Esophagus muscularis mucosa (tissue), 4 donors: ENCODE results near the gene HOOK1. TPM values are rescaled to one million over a fixed set of nuclear protein-coding genes. Genes with fewer than 3 reads are reported as not detected.
"Not testable (repeated sequence)": the region's sequence is repeated elsewhere in the genome, so short reads cannot be mapped to it uniquely, and the experiment has no call there.

Experiments used
- DNase-seq: peaks from one replicate; pipeline ENCODE4 v3.0.0-alpha.2; 2017; ENCODE audit errors: extremely low spot score
- H3K27ac ChIP-seq, 4 donors: fragments of 200-600 bp; sonication (generic); replicated peaks in 1 of 4; 1 replicate in 3 of 4; 2 replicates in 1 of 4; pipeline ENCODE4 v1.5.1; 2016 to 2019; ENCODE audit warnings: mild to moderate bottlenecking in 1 of 4
- H3K27me3 ChIP-seq, 4 donors: fragments of 200-600 bp; sonication (generic); one replicate each; pipeline versions ENCODE4 v1.5.1 to v1.6.0; 2016 to 2019
- H3K36me3 ChIP-seq, 4 donors: fragments of 200-600 bp; sonication (generic); one replicate each; pipeline ENCODE4 v1.5.1; 2016 to 2019
- H3K4me1 ChIP-seq, 4 donors: fragments of 200-600 bp; sonication (generic); one replicate each; pipeline ENCODE4 v1.5.1; 2016 to 2019
- H3K4me3 ChIP-seq, 4 donors: fragments of 200-600 bp; sonication (generic); 1 replicate in 2 of 4; 2 replicates in 2 of 4; pipeline ENCODE4 v1.5.1; 2016 to 2019; ENCODE audit warnings: mild to moderate bottlenecking in 4 of 4, moderate library complexity in 1 of 4
- H3K9me3 ChIP-seq, 4 donors: fragments of 200-600 bp; sonication (generic); 1 replicate in 3 of 4; 2 replicates in 1 of 4; pipeline ENCODE4 v1.5.1; 2016 to 2019
- EP300 ChIP-seq: sonication (generic); formaldehyde crosslinking; IDR thresholded peaks from one replicate; pipeline ENCODE4 v1.6.1; 2017; ENCODE audit warnings: antibody characterized with exemption
- POLR2A ChIP-seq: fragments of 450-650 bp; IDR thresholded peaks from one replicate; pipeline ENCODE4 v1.6.1; 2017; ENCODE audit warnings: antibody characterized with exemption, moderate library complexity, mild to moderate bottlenecking, low read depth
- POLR2AphosphoS5 ChIP-seq, 2 donors: sonication (generic); formaldehyde crosslinking; IDR thresholded peaks; one replicate each; pipeline ENCODE4 v1.6.1; 2017; ENCODE audit warnings: antibody characterized with exemption in 2 of 2
- WGBS: methylation state at CpG from one replicate; pipeline ENCODE4 v1.1.5; 2018; 5-methylcytosine and 5-hydroxymethylcytosine counted together
- intact Hi-C: fragments of 100-400 bp; cut with DNase I; formaldehyde crosslinking; loops from one replicate; pipeline ENCODE4 v1.15.1; 2023
- total RNA-seq, 4 donors: library from RNA; depleted of rRNA; stranded (reverse); fragments of >200 nt; gene quantifications; one replicate each; pipeline versions ENCODE4 v1.1.0 to v1.2.1, GENCODE V29; 2016
- TF ChIP-seq, protein P1 (sequence below), 3 experiments: fragments of 200-600 bp in 2 of 3; fragments of 450-650 bp in 1 of 3; sonication (generic) in 2 of 3; IDR thresholded peaks; one replicate each; pipeline ENCODE4 v1.5.1; 2017 to 2019; ENCODE audit warnings: antibody characterized with exemption in 3 of 3, mild to moderate bottlenecking in 2 of 3, moderate library complexity in 1 of 3

The HOOK1 gene
- total RNA-seq, 4 donors from 2014 or later, result under 0.01 to 0.33 (median 0.15) TPM

DNA sequence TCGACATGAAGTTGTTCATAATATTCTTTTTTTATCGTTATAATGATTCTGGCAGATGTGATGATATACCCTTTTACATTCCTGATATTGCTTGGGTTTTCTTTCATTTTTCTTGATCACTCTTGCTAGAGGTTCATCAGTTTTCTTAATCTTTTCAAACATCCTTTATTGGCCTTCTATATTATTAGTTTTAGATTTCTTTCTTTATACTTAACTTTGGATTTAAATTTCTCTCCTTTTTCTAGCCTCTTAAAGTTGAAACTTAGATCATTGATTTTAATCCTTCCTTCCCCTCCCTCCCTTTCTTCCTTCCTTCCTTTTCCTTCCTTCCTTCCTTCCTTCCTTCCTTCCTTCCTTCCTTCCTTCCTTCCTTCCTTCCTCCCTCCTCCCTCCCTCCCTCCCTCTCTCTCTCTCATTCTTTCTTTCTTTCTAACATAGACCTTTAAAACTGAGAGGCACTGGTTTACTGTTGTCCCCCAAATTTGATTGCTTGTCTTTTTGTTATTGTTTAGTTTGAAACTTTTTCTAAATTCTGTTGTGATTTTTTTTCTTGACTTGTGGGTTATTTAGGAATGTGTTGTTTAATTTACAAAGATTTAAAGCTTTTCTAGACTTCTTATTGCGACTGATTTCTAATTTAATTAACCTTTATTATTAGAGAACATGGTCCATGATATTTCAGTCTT lies 31.6 kb downstream of the HOOK1 start:
- WGBS, result 91% methylated on average over 3 of the region's 3 CpGs
- DNase-seq, result no peak
- no peaks in the 10 kb centered on the region for H3K27me3 ChIP-seq

DNA sequence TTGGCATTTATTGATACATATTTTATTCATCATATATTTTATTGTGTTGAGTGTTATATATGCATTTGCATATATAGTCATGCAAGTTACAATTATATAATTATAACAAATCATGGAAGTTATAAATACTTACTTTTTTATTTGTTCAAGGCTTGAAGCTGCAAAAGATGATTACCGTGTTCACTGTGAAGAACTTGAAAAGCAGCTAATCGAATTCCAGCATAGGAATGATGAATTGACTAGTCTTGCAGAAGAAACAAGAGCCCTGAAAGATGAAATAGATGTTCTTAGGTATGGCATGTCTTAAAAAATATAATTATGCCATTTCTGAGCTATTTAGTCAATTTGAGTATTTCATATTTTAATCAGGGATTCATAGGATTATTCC lies 32.1 kb downstream of the HOOK1 start:
- Histone ChIP-seq H3K9me3 (no peaks in the 10 kb centered on the region), H3K4me3 (no peak overlapping the region), H3K4me1 (no peaks in the 10 kb centered on the region), H3K27me3 (no peaks in the 10 kb centered on the region), H3K36me3 (no peaks in the 10 kb centered on the region), H3K27ac (no peak overlapping the region)
- DNase-seq, result no peak
- intact Hi-C loops, result no loop called here
- TF ChIP-seq POLR2A (no peak), EP300 (no peak), POLR2AphosphoS5 (IDR thresholded peaks at IDR 0.05) (no peak)
- TF ChIP-seq, protein P1, sequence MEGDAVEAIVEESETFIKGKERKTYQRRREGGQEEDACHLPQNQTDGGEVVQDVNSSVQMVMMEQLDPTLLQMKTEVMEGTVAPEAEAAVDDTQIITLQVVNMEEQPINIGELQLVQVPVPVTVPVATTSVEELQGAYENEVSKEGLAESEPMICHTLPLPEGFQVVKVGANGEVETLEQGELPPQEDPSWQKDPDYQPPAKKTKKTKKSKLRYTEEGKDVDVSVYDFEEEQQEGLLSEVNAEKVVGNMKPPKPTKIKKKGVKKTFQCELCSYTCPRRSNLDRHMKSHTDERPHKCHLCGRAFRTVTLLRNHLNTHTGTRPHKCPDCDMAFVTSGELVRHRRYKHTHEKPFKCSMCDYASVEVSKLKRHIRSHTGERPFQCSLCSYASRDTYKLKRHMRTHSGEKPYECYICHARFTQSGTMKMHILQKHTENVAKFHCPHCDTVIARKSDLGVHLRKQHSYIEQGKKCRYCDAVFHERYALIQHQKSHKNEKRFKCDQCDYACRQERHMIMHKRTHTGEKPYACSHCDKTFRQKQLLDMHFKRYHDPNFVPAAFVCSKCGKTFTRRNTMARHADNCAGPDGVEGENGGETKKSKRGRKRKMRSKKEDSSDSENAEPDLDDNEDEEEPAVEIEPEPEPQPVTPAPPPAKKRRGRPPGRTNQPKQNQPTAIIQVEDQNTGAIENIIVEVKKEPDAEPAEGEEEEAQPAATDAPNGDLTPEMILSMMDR (IDR thresholded peaks at IDR 0.05), result no peak
- 95% methylated on average over 2 of the region's 2 CpGs for whole genome bisulfite sequencing

More for the DNA sequence above, 31.6 kb downstream of the HOOK1 start:
- TF ChIP-seq, protein P1 (IDR thresholded peaks at IDR 0.05), result no peak
- no peaks in the 10 kb centered on the region for H3K4me1 ChIP-seq
- H3K4me3 ChIP-seq, result no peak overlapping the region
- no peaks in the 10 kb centered on the region for H3K36me3 ChIP-seq
- intact Hi-C loops, result no loop called here
- H3K27ac ChIP-seq, result no peak overlapping the region
- H3K9me3 ChIP-seq, result no peaks in the 10 kb centered on the region

DNA sequence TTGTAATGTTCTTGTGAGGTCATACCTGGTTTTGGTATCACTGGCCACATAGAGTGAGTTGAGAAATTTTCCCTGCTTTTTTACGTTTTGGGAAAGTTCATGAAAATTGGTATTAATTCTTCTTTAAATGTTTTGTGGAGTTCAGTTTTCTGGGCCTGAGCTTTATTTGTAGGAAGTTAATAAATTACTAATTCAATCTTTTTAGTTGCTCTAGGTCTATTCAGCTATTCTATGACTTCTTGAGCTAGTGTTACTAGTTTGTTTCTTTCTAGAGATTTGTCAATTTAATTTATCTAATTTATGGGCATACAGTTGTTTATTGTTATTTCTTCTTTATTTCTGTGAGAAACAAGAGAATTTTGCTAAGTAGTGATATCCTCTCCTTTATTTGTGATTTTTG lies 37.4 kb downstream of the HOOK1 start:
- no peaks in the 10 kb centered on the region for H3K9me3 ChIP-seq
- H3K4me1 ChIP-seq, result peaks cover 0 to 2% (median 0%) of the 10 kb centered on the region in 4 donors
- WGBS, result 74% methylated on average over 1 of the region's 1 CpG
- DNase-seq, result no peak
- H3K4me3 ChIP-seq, result no peak overlapping the region
- TF ChIP-seq, protein P1 (IDR thresholded peaks at IDR 0.05), result no peak
- no peaks in the 10 kb centered on the region for H3K36me3 ChIP-seq
- H3K27me3 ChIP-seq, result no peaks in the 10 kb centered on the region
- H3K27ac ChIP-seq, result no peak overlapping the region
- intact Hi-C loops, result no loop called here

DNA sequence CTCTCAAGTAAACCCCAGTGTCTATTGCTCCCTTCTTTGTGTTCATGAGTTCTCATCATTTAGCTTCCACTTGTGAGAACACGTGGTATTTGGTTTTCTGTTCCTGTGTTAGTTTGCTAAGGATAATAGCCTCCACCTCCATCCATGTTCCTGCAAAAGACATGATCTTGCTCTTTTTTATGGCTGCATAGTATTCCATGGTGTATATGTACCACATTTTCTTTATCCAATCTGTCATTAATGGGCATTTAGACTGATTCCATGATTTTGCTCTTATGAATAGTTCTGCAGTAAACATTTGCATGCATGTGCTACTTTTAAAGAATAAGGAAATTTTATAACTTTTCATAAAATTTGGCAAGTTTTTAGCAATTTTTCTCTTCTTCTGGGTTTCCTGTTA lies 40.5 kb downstream of the HOOK1 start:
- H3K36me3 ChIP-seq, H3K27ac ChIP-seq, DNase-seq, H3K4me3 ChIP-seq, H3K4me1 ChIP-seq, intact Hi-C loops, H3K9me3 ChIP-seq, H3K27me3 ChIP-seq: not testable (repeated sequence)
- 97% methylated on average over 1 of the region's 1 CpG for WGBS

DNA sequence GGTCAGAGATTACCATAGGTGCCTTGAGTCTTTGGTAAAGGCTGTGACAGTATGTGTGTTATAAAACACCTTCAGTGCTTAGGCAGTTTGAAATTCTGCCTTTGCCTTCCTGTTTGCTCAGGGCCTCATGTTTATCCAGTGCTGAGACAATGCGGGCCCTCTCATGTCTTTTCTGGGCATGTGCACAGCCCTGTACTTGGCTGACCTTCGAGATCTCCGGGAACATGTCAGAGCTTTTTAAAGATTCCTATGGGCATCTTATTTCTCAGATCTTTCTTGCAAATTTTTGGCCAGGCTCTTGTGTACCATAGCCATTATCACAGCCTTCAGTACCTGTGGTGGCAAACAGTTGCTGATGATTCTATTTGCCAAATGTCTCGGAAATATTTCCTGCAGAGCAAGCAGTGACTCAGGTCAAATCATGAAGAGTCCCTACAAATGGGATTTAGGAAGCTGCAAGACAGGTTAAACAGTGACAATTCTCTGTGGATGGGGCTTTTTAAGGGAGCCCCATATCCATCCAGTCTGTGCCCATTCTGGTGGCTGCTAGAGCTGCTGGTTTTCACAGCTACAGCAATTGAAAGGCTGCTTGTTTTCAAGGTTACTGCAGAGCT lies 42.1 kb downstream of the HOOK1 start:
- no peak overlapping the region for H3K27ac ChIP-seq

More for the DNA sequence above, 42.1 kb downstream of the HOOK1 start:
- Histone ChIP-seq H3K9me3 (no peaks in the 10 kb centered on the region), H3K4me1 (peaks cover 0 to 3% (median 0%) of the 10 kb centered on the region in 4 donors), H3K4me3 (no peak overlapping the region), H3K27me3 (no peaks in the 10 kb centered on the region), H3K36me3 (no peaks in the 10 kb centered on the region)
- WGBS, result 83% methylated on average over 4 of the region's 4 CpGs
- intact Hi-C loops, result no loop called here
- TF ChIP-seq EP300, result no peak
- TF ChIP-seq, protein P1 (IDR thresholded peaks at IDR 0.05), result no peak
- TF ChIP-seq POLR2A, result no peak
- no peak for TF ChIP-seq POLR2AphosphoS5 (IDR thresholded peaks at IDR 0.05)
- DNase-seq, result no peak
